Ovary (tissue), 3 donors: ENCODE results near the gene PDIA3.

Source experiments
- EP300 ChIP-seq: sonication (generic); formaldehyde crosslinking; IDR thresholded peaks from one replicate; pipeline ENCODE4 v1.6.1; 2017; ENCODE audit warnings: antibody characterized with exemption
- TF ChIP-seq, protein P1 (sequence below), 3 donors: fragments of 450-650 bp in 2 of 3; fragments of 200-600 bp in 1 of 3; IDR thresholded peaks; one replicate each; pipeline versions ENCODE4 v1.5.1 to v1.8.0; 2016 to 2022; ENCODE audit warnings: antibody characterized with exemption in 3 of 3, mild to moderate bottlenecking in 1 of 3
- donor health status: DM: no; HTN: no; CAD: no.

DNA sequence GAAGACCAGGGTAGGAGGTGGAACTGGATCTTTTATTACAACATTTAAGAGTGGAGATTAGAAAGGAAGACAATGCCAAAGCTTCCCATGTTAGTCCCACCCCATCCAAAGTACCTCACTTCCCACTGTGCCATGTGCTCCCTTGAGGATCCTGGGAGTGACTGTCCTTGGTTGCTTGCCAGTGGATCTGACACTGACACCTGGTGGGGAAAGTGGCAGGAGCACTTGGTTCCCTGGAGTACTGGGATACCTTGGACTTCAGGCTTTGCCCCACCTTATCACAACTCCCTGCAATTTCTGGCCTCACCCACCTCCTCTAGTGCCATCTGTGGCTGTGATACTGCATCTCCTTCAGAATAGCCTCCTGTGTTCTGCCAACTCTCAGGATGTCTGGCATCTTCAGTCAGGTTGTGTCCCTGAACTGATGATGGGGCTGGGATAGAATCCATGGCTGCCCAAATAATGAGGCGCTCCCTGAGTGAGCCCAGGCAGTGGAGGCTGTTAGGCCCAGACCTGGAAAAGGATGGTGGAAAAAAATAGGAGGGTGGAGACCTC, 29.2 kb downstream of the PDIA3 start:
- TF ChIP-seq, protein P1, sequence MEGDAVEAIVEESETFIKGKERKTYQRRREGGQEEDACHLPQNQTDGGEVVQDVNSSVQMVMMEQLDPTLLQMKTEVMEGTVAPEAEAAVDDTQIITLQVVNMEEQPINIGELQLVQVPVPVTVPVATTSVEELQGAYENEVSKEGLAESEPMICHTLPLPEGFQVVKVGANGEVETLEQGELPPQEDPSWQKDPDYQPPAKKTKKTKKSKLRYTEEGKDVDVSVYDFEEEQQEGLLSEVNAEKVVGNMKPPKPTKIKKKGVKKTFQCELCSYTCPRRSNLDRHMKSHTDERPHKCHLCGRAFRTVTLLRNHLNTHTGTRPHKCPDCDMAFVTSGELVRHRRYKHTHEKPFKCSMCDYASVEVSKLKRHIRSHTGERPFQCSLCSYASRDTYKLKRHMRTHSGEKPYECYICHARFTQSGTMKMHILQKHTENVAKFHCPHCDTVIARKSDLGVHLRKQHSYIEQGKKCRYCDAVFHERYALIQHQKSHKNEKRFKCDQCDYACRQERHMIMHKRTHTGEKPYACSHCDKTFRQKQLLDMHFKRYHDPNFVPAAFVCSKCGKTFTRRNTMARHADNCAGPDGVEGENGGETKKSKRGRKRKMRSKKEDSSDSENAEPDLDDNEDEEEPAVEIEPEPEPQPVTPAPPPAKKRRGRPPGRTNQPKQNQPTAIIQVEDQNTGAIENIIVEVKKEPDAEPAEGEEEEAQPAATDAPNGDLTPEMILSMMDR (IDR thresholded peaks at IDR 0.05): no peak
- TF ChIP-seq EP300: no peak
